ENCODE measurements around the gene TANC2. TPM values are rescaled to one million over a fixed set of nuclear protein-coding genes. Genes with fewer than 3 reads are reported as not detected.

The TANC2 gene
- total and polyA plus RNA-seq, 9 of the 15 experiments (the other 6 are each of a cell fraction or from before 2014, with no cell fraction given): 0.46 to 7.8 (median 4.5) TPM

DNA sequence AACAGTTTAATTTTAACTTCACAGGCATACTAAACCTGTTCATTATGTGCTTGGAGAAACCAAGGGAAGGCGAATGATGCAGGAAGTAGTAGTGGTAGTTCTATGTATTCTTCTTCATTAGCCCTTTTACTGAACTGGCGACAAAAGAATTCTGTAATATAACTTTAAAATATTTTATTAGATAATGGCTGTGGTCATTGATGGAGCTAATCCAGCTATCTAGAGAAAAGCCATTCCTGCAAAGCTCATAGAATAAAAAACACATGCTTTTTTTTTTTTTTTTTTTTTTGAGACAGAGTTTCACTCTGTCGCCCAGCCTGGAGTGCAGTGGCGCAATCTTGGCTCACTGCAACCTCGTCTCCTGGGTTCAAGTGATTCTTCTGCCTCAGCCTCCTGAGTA lies 23.5 kb downstream of the TANC2 start:
- in situ Hi-C loops (cut with MboI): no loop called here
- Histone ChIP-seq H3K4me1 (replicated peaks in 1 of 2; ENCODE audit: control insufficient read depth in 2 of 2, insufficient read depth in 2 of 2, low read length in 2 of 2) (no peaks in the 10 kb centered on the region; a peak in 1 of 5 replicates), H4K20me1 (replicated peaks; ENCODE audit: control insufficient read depth, insufficient read depth, low read length) (no peaks in the 10 kb centered on the region), H3K27ac (ENCODE audit: extremely low read depth, low read depth, low read length) (no peak overlapping the region), H3K9me3 (replicated peaks; ENCODE audit: control insufficient read depth, insufficient read depth, low read depth, low read length) (peaks cover 7% of the 10 kb centered on the region), H3K27me3 (ENCODE audit: control insufficient read depth in 2 of 2, insufficient read depth in 2 of 2, low read length in 2 of 2) (no peaks in the 10 kb centered on the region), H3K79me2 (ENCODE audit: control insufficient read depth, insufficient read depth, low read length) (no peaks in the 10 kb centered on the region; the same call in 2 of the 3 replicates), H3K9ac (ENCODE audit: insufficient read depth in 1 of 2, low read depth in 2 of 2, low read length in 2 of 2) (no peak overlapping the region), H3K4me2 (ENCODE audit: insufficient read depth, low read length) (no peak overlapping the region), H3K9me1 (ENCODE audit: control insufficient read depth, insufficient read depth, low read length) (no peaks in the 10 kb centered on the region), H3K4me3 (no peak overlapping the region), H3K36me3 (ENCODE audit: control insufficient read depth, insufficient read depth, low read length) (no peaks in the 10 kb centered on the region), H2AFZ (ENCODE audit: low read depth, low read length) (no peak overlapping the region)
- WGBS (ENCODE audit: insufficient coverage, low coverage, missing lambda C conversion rate): 38% methylated on average over 2 of the region's 5 CpGs
- FAIRE-seq (no peak), DNase-seq (ENCODE audit: extremely low read depth in 1 of 4, low spot score in 3 of 4) (no peak), ATAC-seq (no peak)
- ChIA-PET CTCF (ENCODE audit: low intra/inter-chr PET ratio) (no interaction called here), POLR2A (no interaction called here)
- no TSS peak for BruUV-seq (replicated peaks)
- intact Hi-C loops (cut with micrococcal nuclease): no loop called here
- TF ChIP-seq ZKSCAN1 (IDR thresholded peaks at IDR 0.05; ENCODE audit: low read depth, low read length): no peak
- TF ChIP-seq CTCF (IDR thresholded peaks at IDR 0.05 in 2 of 3, conservative IDR thresholded peaks at IDR 0.05 in 1 of 3; ENCODE audit: insufficient read depth in 2 of 3, low read depth in 1 of 3, low read length in 3 of 3): no peak
- TF ChIP-seq IRF9 (tag; IDR thresholded peaks at IDR 0.05): no peak
- TF ChIP-seq PATZ1 (CRISPR knock-in tag; IDR thresholded peaks at IDR 0.05; ENCODE audit: borderline replicate concordance): no peak
- no peak for TF ChIP-seq ELF1 (tag; IDR thresholded peaks at IDR 0.05)
- TF ChIP-seq ZNF830 (CRISPR knock-in tag; IDR thresholded peaks at IDR 0.05): no peak
- TF ChIP-seq GATAD2A (IDR thresholded peaks at IDR 0.05): no peak
- TF ChIP-seq, protein P1, sequence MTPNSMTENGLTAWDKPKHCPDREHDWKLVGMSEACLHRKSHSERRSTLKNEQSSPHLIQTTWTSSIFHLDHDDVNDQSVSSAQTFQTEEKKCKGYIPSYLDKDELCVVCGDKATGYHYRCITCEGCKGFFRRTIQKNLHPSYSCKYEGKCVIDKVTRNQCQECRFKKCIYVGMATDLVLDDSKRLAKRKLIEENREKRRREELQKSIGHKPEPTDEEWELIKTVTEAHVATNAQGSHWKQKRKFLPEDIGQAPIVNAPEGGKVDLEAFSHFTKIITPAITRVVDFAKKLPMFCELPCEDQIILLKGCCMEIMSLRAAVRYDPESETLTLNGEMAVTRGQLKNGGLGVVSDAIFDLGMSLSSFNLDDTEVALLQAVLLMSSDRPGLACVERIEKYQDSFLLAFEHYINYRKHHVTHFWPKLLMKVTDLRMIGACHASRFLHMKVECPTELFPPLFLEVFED (CRISPR knock-in tag; conservative IDR thresholded peaks at IDR 0.05): no peak
- TF ChIP-seq DNMT1 (IDR thresholded peaks at IDR 0.05): no peak
- TF ChIP-seq CBFA2T2 (conservative IDR thresholded peaks at IDR 0.05): no peak
- TF ChIP-seq NRF1 (conservative IDR thresholded peaks at IDR 0.05 in 1 of 2, IDR thresholded peaks at IDR 0.05 in 1 of 2): no peak
- TF ChIP-seq ARHGAP35 (IDR thresholded peaks at IDR 0.05; ENCODE audit: partially characterized antibody): no peak
